Fibroblast of mammary gland (primary cell): Measurements from ENCODE around the gene SLC44A1.

ENCODE experiments used
- DNase-seq: peaks from one replicate; pipeline ENCODE4 v3.0.0-alpha.2; 2010; ENCODE audit warnings: low read depth
- H3K4me3 ChIP-seq: 2 replicates; pipeline ENCODE4 v1.5.1; 2011; ENCODE audit warnings: low read depth, mild to moderate bottlenecking, low read length, moderate library complexity; ENCODE audit not compliant: control insufficient read depth
- TF ChIP-seq, protein P1 (sequence below): conservative IDR thresholded peaks from 2 replicates; pipeline ENCODE4 v1.5.1; 2011; ENCODE audit warnings: low read depth, low read length, inconsistent platforms; ENCODE audit not compliant: control insufficient read depth, insufficient read depth

SLC44A1 gene

DNA sequence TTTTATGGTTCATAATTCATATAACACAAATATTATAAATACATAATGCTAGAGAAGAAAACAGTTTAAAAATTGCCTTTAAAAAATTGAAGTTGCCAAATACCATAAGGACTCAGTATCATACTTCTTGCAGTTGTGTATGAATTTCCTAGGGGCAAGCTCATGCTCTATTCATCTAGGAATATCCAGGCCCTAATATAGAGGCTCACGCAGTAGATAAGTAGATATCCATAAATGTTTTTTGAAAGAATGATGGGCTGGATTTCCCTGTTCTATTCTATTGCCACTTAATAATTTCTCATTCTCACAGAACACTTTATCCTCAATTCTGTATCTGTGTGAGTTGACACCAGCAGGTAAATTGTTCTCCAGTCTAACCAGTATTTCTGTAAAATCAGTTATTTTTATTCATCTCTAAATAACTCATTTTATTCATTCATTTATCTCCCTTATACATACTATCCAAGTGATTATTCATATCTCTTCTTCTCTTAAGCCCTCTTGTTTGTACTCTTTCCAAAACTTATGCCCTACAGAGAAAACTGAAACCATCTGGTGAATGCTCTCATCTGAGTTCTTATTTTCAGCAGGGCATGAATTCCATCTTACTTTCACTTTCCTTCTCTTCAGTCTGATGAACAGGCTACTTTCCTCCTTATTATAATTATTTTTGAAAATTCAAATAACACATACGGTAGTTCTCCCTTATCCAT is 97.1 kb downstream of the SLC44A1 start:
- peak; percentile 77 for DNase-seq
- TF ChIP-seq, protein P1, sequence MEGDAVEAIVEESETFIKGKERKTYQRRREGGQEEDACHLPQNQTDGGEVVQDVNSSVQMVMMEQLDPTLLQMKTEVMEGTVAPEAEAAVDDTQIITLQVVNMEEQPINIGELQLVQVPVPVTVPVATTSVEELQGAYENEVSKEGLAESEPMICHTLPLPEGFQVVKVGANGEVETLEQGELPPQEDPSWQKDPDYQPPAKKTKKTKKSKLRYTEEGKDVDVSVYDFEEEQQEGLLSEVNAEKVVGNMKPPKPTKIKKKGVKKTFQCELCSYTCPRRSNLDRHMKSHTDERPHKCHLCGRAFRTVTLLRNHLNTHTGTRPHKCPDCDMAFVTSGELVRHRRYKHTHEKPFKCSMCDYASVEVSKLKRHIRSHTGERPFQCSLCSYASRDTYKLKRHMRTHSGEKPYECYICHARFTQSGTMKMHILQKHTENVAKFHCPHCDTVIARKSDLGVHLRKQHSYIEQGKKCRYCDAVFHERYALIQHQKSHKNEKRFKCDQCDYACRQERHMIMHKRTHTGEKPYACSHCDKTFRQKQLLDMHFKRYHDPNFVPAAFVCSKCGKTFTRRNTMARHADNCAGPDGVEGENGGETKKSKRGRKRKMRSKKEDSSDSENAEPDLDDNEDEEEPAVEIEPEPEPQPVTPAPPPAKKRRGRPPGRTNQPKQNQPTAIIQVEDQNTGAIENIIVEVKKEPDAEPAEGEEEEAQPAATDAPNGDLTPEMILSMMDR: no peak
- H3K4me3 ChIP-seq: peak overlapping the region; percentile 12

DNA sequence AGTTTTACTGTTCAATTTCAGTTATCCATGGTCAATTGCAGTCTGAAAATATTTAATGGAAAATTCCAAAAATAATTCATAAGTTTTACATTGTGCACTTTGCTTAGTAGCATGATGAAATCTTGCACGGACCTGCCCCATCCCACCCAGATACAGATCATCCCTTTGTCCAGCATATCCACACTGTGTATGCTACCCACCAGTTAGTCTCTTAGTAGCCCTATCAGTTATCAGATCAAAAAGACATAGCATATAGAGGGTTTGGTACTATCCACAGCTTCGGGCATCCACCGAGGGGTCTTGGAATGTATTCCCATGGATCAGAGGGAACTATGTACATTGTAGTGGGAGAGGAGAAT is 97.7 kb downstream of the SLC44A1 start:
- TF ChIP-seq, protein P1: no peak
- no peak for DNase-seq
- peak overlapping the region; percentile 12 for H3K4me3 ChIP-seq

DNA sequence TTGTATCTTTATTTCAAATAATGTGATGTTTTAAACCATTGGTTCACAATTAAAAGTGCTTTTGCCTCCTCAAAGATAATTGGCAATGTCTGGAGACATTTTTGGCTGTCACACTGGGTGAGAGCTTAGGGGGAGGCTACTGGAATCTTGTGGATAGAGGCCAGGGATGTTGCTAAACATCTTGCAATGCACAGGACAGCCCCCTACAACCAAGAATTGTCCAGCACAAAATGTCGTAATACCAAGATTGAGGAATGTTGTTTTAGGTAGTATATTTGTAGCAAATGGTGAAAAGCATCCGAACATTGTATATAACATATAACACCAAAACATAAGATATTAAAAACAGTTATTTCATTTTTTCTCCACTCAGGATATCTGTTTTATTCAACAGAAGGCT is 99.8 kb downstream of the SLC44A1 start:
- no peak overlapping the region for H3K4me3 ChIP-seq
- peak; percentile 56 for DNase-seq
- TF ChIP-seq, protein P1: no peak

DNA sequence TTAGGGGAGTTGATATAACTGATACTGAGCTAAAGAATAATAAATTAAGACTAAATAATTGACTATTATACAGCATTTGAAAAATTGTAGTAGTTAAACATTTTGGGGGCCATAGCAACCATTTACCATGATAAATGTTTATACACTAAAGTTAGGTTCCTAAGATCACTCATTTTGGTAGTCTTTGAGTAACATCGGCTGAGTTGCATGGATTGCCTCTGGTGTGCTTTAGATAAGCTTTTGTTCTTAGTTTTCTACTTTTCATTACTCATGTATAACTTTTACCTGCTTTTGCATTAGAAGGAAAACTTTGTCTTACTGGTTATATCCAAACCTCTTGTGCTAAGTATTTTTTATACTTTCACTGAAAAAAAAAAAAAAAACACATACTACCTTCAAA is 101.2 kb downstream of the SLC44A1 start:
- DNase-seq: no peak
- H3K4me3 ChIP-seq: no peak overlapping the region
- TF ChIP-seq, protein P1: no peak

DNA sequence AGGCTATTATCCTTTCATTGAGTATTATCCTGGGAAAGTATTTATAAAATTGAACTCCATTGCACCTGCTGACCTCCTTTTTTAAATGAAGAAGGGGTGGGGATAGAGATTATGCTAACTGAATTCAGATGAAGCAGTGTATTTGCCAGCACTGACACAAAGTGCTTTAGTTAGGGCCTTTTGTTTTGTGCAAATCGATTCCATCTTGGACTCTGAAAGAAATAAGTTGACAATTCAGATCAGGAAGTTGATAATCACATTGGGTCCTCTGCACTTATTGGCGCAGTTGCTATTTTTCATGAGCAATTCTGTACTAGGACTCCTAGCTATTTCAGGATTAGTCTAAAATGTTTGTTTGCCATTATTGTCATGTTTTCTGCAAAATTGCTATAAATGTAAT is 101.8 kb downstream of the SLC44A1 start:
- TF ChIP-seq, protein P1: no peak
- no peak overlapping the region for H3K4me3 ChIP-seq
- DNase-seq: no peak

DNA sequence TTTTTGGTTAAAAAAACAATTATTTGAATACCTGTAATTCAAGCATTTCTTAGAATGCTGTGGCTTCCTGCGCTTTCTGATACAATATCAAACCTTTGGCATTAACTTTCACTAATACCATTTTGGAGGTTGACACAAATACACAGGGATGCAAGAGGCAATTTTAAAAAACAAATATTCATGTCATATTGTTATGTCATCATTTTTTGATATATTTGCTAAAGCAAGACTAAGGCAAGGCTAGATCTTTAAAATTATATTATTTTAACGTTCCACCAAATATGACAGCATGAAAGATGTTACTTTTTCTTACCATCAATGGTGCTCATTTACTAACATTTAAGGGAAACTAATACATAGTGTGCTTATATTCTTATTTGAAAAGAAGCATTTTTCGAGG is 110.0 kb downstream of the SLC44A1 start:
- TF ChIP-seq, protein P1: no peak
- no peak overlapping the region for H3K4me3 ChIP-seq
- no peak for DNase-seq

DNA sequence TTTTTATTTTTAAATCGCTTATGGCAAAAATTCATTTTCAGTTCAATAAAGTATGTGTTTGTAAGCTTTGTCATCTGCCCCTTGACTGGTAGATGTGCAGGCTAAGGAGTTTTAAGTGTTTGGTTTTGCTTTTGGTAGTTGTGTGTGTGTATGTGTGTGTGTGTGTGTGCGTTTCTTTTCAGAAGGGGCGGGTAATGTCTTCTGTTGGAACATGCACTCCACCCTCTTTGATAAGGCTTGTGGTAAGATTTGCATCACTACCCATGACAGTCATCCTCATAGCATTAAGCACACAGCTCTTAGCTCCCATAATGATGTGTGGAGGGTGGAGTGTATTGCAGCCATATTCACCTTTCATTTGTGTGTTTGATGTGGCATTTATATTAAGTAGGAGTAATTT is 111.3 kb downstream of the SLC44A1 start:
- H3K4me3 ChIP-seq: no peak overlapping the region
- DNase-seq: peak; percentile 54
- TF ChIP-seq, protein P1: no peak
